Epithelial cell of prostate (primary cell): ENCODE data around the gene MYCN.
"Not testable (repeated sequence)": the region's sequence is repeated elsewhere in the genome, so short reads cannot be mapped to it uniquely, and the experiment has no call there.

Source experiments
- DNase-seq: peaks from one replicate; pipeline ENCODE4 v3.0.0-alpha.2; 2011; ENCODE audit warnings: low read depth, low spot score
- H3K27ac ChIP-seq: fragments of 450-650 bp; 2 replicates; pipeline ENCODE4 v1.5.1; 2017; ENCODE audit warnings: mild to moderate bottlenecking

Gene MYCN

GRCh38 chr2:15942711-15943345, 2.5 kb downstream of the MYCN start:
- no peak for DNase-seq

GRCh38 chr2:15943378-15944280, 3.3 kb downstream of the MYCN start:
- DNase-seq = no peak
- H3K27ac ChIP-seq = no peak overlapping the region

More at GRCh38 chr2:15942711-15943345, 2.5 kb downstream of the MYCN start:
- no peak overlapping the region for H3K27ac ChIP-seq

DNA sequence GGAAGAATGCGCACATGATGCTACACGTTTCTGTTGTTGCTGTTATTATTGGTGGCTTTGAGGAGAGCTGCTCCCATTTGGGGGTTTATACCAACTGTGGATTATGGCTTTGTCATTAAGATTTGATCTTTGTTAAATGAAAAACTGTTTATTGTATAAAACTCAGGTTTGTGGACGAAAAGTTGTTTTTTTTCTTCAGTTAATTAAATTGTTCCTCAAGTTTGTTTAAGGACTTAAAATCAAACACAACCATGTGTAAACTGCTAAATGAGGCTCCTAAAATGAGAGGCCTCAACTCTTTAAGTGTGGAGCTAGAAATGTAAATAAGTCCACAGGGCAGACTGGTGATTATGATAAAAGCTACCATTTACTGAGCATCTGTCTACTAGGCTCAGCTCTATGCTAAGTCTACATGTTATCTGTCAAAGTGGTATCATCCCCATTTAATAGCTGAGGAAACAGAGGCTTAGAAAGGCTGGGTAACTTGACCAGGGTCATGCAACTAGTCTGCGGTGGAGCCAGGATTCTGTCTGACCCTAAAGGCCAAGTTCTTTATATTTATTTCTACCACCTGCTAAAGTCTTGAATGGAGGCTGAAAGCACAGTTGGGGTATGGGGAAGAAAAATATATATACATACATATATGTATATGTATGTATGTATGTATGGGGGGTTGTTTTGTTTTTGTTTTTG, 4.1 kb downstream of the MYCN start:
- DNase-seq = no peak
- H3K27ac ChIP-seq = no peak overlapping the region

- no peak for DNase-seq
- H3K27ac ChIP-seq = no peak overlapping the region
Observed at GRCh38 chr2:15945909-15946705, 5.8 kb downstream of the MYCN start.

- H3K27ac ChIP-seq = no peak overlapping the region
- DNase-seq = no peak
Observed at GRCh38 chr2:15946983-15947382, 6.6 kb downstream of the MYCN start.

DNA sequence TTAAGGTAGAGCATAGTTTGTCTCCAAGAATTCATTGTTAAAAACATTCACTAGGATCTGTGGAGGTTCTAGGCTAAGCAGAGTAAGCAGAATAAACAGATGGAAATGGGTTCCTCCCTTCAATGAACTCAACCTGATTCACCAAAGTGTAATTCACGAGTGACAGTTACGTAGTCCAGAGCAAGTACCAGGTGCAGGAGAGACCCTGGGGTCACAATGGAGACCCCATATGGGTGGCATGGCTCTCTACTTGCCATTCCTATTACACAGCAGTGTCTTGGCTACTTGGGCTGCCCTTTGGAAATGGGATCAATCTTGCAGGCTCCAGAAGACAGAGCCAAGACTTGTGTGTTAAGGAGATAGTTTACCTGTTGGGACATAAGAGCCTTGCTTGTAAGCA, 7.1 kb downstream of the MYCN start:
- DNase-seq = no peak
- no peak overlapping the region for H3K27ac ChIP-seq

- H3K27ac ChIP-seq = no peak overlapping the region
- DNase-seq = no peak
Observed at GRCh38 chr2:15948704-15948957, 8.3 kb downstream of the MYCN start.

- no peak for DNase-seq
- H3K27ac ChIP-seq = no peak overlapping the region
Observed at GRCh38 chr2:15949126-15949525, 8.8 kb downstream of the MYCN start.

- no peak for DNase-seq
- H3K27ac ChIP-seq = no peak overlapping the region
Observed at GRCh38 chr2:15949551-15949950, 9.2 kb downstream of the MYCN start.

DNA sequence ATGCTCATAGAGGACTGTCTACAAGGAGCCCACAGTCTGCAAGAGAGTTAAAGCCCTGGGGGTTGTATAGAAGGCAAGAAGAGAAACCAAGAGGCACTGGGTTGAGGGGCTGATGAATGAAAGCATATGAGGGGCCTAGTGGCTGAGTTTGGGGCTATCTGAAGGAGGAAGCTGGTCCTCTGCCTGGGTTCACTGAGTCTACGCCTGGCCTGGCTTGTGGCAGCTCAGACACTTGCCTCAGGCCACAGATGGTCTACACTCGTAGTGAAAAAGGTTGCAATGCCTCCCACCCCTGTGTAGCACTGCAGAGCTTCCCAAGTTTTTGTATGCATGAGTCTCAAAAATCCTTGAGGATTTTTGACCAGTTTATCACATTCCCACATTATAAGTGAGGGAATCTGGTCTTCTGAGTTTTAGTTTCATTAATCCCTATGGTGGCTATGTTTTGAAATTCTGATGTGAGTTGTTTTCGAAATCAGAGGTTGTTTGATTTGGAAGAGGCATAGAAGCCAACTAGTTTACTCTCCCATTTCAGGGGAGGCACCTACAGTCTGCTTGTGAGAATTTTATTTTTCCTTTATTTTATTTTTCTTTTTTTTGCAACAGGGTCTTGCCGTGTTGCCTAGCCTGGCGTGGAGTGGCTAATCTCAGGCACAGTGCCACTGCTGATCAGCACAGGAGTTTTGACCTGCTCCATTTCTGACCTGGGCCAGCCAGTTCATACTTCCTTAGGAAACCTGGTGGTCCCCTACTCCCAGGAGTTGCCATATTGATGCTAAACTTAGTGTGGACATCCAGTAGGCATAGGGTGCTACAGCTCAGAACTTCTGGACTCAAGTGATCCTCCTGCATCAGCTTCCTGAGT, 10.0 kb downstream of the MYCN start:
- H3K27ac ChIP-seq = no peak overlapping the region
- no peak for DNase-seq

DNA sequence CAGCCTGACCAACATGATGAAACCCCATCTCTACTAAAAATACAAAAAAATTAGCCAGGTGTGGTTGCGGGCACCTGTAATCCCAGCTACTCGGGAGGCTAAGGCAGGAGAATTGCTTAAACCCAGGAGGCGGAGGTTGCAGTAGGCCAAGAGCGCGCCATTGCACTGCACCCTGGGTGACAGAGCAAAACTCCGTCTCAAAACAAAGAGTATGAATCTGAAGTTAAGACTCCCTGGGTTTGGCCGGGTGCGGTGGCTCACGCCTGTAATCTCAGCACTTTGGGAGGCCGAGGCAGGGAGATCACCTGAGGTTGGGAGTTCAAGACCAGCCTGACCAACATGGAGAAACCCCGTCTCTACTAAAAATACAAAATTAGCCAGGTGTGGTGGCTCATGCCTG, 11.6 kb downstream of the MYCN start:
- not testable (repeated sequence) for H3K27ac ChIP-seq, DNase-seq

DNA sequence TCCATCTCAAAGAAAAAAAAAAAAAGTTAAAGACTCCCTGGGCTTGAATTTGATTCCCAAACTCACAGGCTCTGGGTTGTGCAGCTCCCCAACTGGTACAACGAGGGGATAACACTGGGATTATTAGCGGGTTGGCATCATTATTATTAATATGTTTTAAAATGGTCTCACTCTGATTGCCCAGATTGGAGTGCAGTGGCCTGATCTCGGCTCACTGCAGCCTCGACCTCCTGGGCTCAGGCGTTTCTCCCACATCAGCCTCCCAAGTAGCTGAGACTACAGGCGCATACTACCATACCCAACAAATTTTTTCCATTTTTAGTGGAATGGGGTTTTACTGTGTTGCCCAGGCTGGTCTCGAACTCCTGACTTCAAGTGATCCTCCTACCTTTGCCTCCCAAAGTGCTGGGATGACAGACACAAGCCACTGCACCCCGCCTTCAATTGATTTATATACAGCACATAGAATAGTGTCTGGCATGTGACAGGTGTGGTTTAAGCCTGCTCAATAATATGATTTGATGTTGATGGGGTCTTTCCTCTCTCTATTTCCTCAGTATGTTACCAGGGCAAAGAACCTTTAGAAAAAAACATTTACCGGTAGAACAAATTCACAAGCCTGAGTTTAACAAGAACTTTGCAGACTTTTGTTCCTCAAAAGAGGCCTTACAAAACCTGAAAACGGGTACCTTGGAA, 12.2 kb downstream of the MYCN start:
- no peak overlapping the region for H3K27ac ChIP-seq
- DNase-seq = no peak

DNA sequence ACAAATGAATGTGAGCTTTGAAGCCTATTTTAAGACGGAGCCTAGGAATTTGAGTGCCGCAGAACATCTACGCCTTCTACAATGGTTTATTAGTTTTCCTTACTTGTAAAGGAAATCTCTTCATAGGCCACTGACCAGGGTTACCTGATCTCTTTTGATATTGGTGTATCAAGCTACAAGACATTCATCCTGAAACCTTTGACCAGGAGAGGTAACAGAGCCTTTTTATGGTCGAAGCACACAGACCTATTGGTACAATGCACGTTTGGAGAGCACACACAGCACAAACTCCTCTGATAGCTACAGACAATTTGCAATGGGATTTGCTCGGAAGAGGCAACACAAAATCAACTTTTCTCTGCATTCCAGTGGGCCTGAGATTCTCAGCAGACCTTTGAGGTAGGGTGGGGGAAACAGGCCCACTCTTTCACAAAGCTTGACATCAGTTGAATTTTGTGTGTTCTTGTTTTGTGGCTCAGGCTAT, 12.8 kb downstream of the MYCN start:
- no peak overlapping the region for H3K27ac ChIP-seq
- no peak for DNase-seq

DNA sequence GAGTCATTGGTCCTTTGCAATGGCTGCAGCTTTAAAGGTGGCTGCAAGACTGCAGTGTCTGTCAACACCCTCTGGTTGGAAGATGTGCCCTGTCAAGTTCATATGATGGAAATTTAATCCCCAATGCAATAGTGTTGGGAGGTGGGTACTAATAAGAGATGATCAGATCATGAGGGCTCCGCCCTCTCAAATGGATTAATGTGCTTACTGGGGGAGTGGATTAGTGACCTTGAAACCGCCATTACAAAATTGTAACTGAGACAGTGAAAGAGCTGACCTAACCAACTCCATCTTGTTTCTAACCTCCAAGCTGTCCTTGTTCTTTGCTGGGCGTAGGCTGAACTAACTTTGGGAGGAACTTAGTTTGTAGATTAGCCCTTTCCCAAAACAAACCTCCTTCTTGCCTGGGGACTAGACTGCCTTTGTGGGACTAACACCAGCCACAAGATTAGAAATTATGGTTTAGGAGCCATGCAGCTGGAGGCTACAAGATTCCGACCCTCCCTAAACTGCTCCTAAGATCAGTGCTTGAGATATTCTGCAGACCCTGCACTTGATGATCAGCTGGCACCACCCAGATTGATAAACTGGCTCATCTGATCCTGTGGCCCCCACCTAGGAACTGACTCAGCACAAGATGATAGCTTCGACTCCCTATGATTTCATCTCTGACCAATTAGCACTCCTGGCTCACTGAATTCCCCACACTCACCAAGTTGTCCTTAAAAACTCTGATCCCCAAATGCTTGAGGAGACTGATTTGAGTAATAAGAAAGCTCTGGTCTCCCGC, 13.7 kb downstream of the MYCN start:
- H3K27ac ChIP-seq = no peak overlapping the region
- DNase-seq = no peak

GRCh38 chr2:15954761-15955160, 14.4 kb downstream of the MYCN start:
- H3K27ac ChIP-seq = no peak overlapping the region
- DNase-seq = no peak

DNA sequence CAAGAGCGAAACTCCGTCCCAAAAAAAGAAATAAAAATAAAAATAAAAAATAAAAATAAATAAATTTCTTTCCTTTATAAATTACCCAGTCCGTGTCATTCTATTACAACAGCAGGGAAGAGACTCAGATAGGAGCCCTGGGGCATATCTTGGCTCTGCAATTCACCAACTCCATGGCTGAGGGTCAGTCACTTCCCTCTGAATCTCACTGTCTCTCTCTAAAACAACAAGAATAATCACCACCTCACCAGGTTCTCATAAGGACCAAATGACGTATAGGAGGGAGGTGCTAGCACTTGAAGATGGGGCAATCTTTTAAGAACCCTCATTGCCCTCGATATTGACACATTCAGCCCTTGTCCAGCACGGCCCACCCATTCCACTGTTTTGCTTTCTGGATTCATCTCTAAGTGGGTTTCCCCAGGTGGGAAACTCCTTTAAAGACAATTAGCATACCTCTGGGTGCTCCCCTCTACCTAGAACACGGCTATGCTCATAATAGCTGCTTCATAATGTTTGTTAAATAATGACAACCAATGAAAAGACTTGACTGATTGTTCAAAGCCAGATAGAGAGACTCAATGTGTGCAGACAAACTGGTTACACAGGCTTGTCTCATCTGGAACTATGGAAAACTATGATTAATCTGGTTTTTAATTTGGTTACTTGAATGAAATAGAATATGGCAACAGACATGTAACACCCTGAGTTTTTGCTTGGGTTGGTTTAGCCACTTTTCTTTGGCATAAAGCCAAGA, 15.1 kb downstream of the MYCN start:
- no peak for DNase-seq
- H3K27ac ChIP-seq = no peak overlapping the region

DNA sequence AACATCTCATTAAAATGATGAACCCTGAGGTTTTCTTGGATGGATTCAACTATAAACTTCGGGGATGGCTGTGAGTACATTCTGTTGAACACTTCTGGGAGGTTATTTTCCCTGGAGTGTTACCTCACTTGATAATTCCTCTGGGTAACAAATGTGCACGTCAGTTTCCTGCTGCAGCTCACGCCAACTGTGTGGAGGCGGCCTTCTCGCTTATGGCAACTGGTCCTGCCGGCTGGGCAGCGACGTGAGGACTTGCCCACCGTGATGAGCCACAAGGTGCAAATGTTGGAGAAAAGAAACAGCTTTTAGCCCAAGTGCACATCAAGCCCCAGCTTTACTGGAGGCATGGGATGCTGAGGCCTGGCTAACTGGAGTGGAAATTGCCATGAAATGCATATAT, 15.9 kb downstream of the MYCN start:
- no peak overlapping the region for H3K27ac ChIP-seq

More for the DNA sequence above, 15.9 kb downstream of the MYCN start:
- no peak for DNase-seq
